ENCODE results near the gene KATNAL1.

KATNAL1 gene

GRCh38 chr13:30154931-30155330 lies 152.4 kb downstream of the KATNAL1 start:
- H3K27me3 ChIP-seq, result peaks cover 0 to 50% (median 3%) of the 10 kb centered on the region in 11 experiments; a peak in 8 of 22 replicates
- no peaks in the 10 kb centered on the region for H3K36me3 ChIP-seq
- H3K4me1 ChIP-seq, result peaks cover 25 to 96% (median 86%) of the 10 kb centered on the region in 10 experiments
- no peak overlapping the region for H3K9ac ChIP-seq
- H3K9me3 ChIP-seq (replicated peaks in 1 of 11), result no peaks in the 10 kb centered on the region
- H3K4me3 ChIP-seq, result no peak overlapping the region
- H3K4me2 ChIP-seq, result peak overlapping the region in 6 of 11 experiments; percentile 82 to 98 (median 92); a peak in 11 of 22 replicates
- H3K27ac ChIP-seq, result no peak overlapping the region
- H4K20me1 ChIP-seq, result no peaks in the 10 kb centered on the region; a peak in 1 of 22 replicates
- no peak for TF ChIP-seq Cebpa-rat (IDR thresholded peaks at IDR 0.05)

- H3K4me1 ChIP-seq, result peaks cover 22 to 100% (median 88%) of the 10 kb centered on the region in 10 experiments
- H3K36me3 ChIP-seq, result no peaks in the 10 kb centered on the region
- no peak for TF ChIP-seq Cebpa-rat (IDR thresholded peaks at IDR 0.05)
- peak overlapping the region; percentile 82 to 98 (median 92); a peak in 19 of 22 replicates for H3K4me2 ChIP-seq
- no peak overlapping the region for H3K27ac ChIP-seq
- no peaks in the 10 kb centered on the region for H3K9me3 ChIP-seq (replicated peaks in 1 of 11)
- no peak overlapping the region; a peak in 1 of 20 replicates for H3K4me3 ChIP-seq
- peaks cover 0 to 50% (median 3%) of the 10 kb centered on the region in 11 experiments; a peak in 8 of 22 replicates for H3K27me3 ChIP-seq
- H3K9ac ChIP-seq, result peak overlapping the region in 2 of 11 experiments; percentile 42 to 53; a peak in 2 of 22 replicates
- no peaks in the 10 kb centered on the region; a peak in 1 of 22 replicates for H4K20me1 ChIP-seq
These were observed 152.8 kb downstream of the KATNAL1 start for GRCh38 chr13:30154531-30154930.

- no peaks in the 10 kb centered on the region; a peak in 1 of 22 replicates for H4K20me1 ChIP-seq
- no peak for TF ChIP-seq Cebpa-rat (IDR thresholded peaks at IDR 0.05)
- peak overlapping the region in 3 of 11 experiments; percentile 30 to 38 (median 36); a peak in 3 of 22 replicates for H3K27ac ChIP-seq
- no peaks in the 10 kb centered on the region for H3K9me3 ChIP-seq (replicated peaks in 1 of 11)
- H3K36me3 ChIP-seq, result no peaks in the 10 kb centered on the region
- peak overlapping the region in 6 of 11 experiments; percentile 9 to 63 (median 44); a peak in 9 of 22 replicates for H3K9ac ChIP-seq
- peak overlapping the region; percentile 82 to 98 (median 92) for H3K4me2 ChIP-seq
- H3K4me3 ChIP-seq, result peak overlapping the region; percentile 20 to 54 (median 36); a peak in 16 of 20 replicates
- H3K27me3 ChIP-seq, result peaks cover 0 to 50% (median 3%) of the 10 kb centered on the region in 11 experiments; a peak in 8 of 22 replicates
- H3K4me1 ChIP-seq, result peaks cover 15 to 100% (median 86%) of the 10 kb centered on the region in 10 experiments
These were observed 153.6 kb downstream of the KATNAL1 start for GRCh38 chr13:30153545-30154426.
